Measurements from ENCODE around the gene UCHL5. TPM values are rescaled to one million over a fixed set of nuclear protein-coding genes. Genes with fewer than 3 reads are reported as not detected.

Gene UCHL5
- total and polyA plus RNA-seq, 3 experiments from 2014 or later, result 54.4 to 110 (median 106) TPM

- peaks cover 4 to 44% (median 10%) of the 10 kb centered on the region in 3 donors for H3K36me3 Mint-ChIP-seq
- no peaks in the 10 kb centered on the region for H3K27me3 Mint-ChIP-seq
- no peak for DNase-seq
- peak overlapping the region in 2 of 8 donors; percentile 23 to 26 for H3K27ac Mint-ChIP-seq
- Histone ChIP-seq H3K27me3 (ENCODE audit: insufficient read depth, low read length, poor library complexity, severe bottlenecking) (no peaks in the 10 kb centered on the region), H3K4me3 (ENCODE audit: low read length) (no peak overlapping the region), H3K9me3 (ENCODE audit: low read length) (no peaks in the 10 kb centered on the region), H3K27ac (ENCODE audit: low read depth, low read length) (no peak overlapping the region), H3K4me1 (ENCODE audit: insufficient read depth, low read length) (no peaks in the 10 kb centered on the region), H3K36me3 (ENCODE audit: insufficient read depth, low read length) (peaks cover 3% of the 10 kb centered on the region)
- peaks cover 0 to 4% (median 0%) of the 10 kb centered on the region in 3 donors for H3K4me1 Mint-ChIP-seq
- no peaks in the 10 kb centered on the region for H3K9me3 Mint-ChIP-seq
- no peak overlapping the region for H3K4me3 Mint-ChIP-seq
- POLR2A ChIA-PET, result no interaction called here
- CTCF ChIA-PET, result no interaction called here
Observed at GRCh38 chr1:193025218-193025617, 33.9 kb downstream of the UCHL5 start.

- no peaks in the 10 kb centered on the region for H3K36me3 ChIP-seq (ENCODE audit: insufficient read depth, low read length)
- no peaks in the 10 kb centered on the region for H3K4me1 ChIP-seq (ENCODE audit: insufficient read depth, low read length)
- POLR2A ChIA-PET, result interaction anchor here (2.0 kb wide), 1 partner anchor 212 kb away, joined by 12 read pairs; no protein-coding TSS in a partner anchor
Observed at GRCh38 chr1:193019442-193020026, 39.6 kb downstream of the UCHL5 start.

DNA sequence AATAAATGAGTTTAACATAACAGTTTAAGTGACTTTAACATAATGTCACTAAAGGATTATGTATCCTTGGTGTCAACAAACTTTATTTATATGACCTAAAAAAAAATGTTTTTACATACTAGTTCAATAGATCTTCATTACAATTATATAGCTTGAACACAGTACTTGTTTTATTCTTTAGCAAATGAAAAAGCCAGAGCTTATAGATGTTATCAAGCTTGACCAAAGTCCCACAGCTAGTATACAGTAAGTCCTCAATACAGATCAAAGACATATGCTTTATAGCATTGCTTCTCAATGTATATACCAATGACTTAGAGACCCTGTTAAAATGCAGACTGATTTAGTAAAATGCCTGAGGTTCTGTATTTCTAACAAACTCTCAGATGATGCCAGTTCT, 42.4 kb downstream of the UCHL5 start:
- ChIA-PET CTCF (interaction anchor here (3.1 kb wide), 1 partner anchor 210 kb away, joined by 12 read pairs; no protein-coding TSS in a partner anchor), POLR2A (no interaction called here)
- Mint-ChIP-seq H3K4me1 (peaks cover 0 to 5% (median 0%) of the 10 kb centered on the region in 3 donors), H3K36me3 (peaks cover 3 to 23% (median 5%) of the 10 kb centered on the region in 3 donors), H3K27me3 (no peaks in the 10 kb centered on the region), H3K4me3 (no peak overlapping the region), H3K27ac (no peak overlapping the region), H3K9me3 (no peaks in the 10 kb centered on the region)
- Histone ChIP-seq H3K4me3 (ENCODE audit: low read length) (no peak overlapping the region), H3K36me3 (ENCODE audit: insufficient read depth, low read length) (no peaks in the 10 kb centered on the region), H3K27me3 (ENCODE audit: insufficient read depth, low read length, poor library complexity, severe bottlenecking) (no peaks in the 10 kb centered on the region), H3K27ac (ENCODE audit: low read depth, low read length) (no peak overlapping the region), H3K4me1 (ENCODE audit: insufficient read depth, low read length) (no peaks in the 10 kb centered on the region), H3K9me3 (ENCODE audit: low read length) (no peaks in the 10 kb centered on the region)
- no peak for DNase-seq

More at GRCh38 chr1:193019442-193020026, 39.6 kb downstream of the UCHL5 start:
- H3K9me3 ChIP-seq (ENCODE audit: low read length), result no peaks in the 10 kb centered on the region
- H3K9me3 Mint-ChIP-seq, result no peaks in the 10 kb centered on the region
- no peak overlapping the region for H3K4me3 ChIP-seq (ENCODE audit: low read length)
- peaks cover 5 to 31% (median 7%) of the 10 kb centered on the region in 3 donors for H3K36me3 Mint-ChIP-seq
- peak in 2 of 5 donors; percentile 24 to 34 for DNase-seq
- H3K4me3 Mint-ChIP-seq, result no peak overlapping the region
- no peaks in the 10 kb centered on the region for H3K27me3 ChIP-seq (ENCODE audit: insufficient read depth, low read length, poor library complexity, severe bottlenecking)
- no peak overlapping the region for H3K27ac ChIP-seq (ENCODE audit: low read depth, low read length)
- peaks cover 0 to 5% (median 0%) of the 10 kb centered on the region in 3 donors for H3K4me1 Mint-ChIP-seq
- H3K27me3 Mint-ChIP-seq, result no peaks in the 10 kb centered on the region
- peak overlapping the region in 1 of 8 donors; percentile 8 for H3K27ac Mint-ChIP-seq
- CTCF ChIA-PET, result interaction anchor here (0.8 to 3.0 kb wide), 7 partner anchors 39 to 544 kb away, joined by 3 to 48 read pairs (median 3); partner anchors contain the start of gene UCHL5

GRCh38 chr1:193014400-193014799, 44.8 kb downstream of the UCHL5 start:
- no peaks in the 10 kb centered on the region for H3K9me3 ChIP-seq (ENCODE audit: low read length)
- Mint-ChIP-seq H3K9me3 (no peaks in the 10 kb centered on the region), H3K4me3 (no peak overlapping the region), H3K4me1 (peaks cover 0 to 3% (median 0%) of the 10 kb centered on the region in 3 donors), H3K27me3 (no peaks in the 10 kb centered on the region), H3K27ac (peak overlapping the region in 1 of 8 donors; percentile 11), H3K36me3 (peaks cover 3 to 15% (median 10%) of the 10 kb centered on the region in 3 donors)
- H3K36me3 ChIP-seq (ENCODE audit: insufficient read depth, low read length), result no peaks in the 10 kb centered on the region
- no peak overlapping the region for H3K4me3 ChIP-seq (ENCODE audit: low read length)
- H3K27ac ChIP-seq (ENCODE audit: low read depth, low read length), result no peak overlapping the region
- ChIA-PET POLR2A (no interaction called here), CTCF (interaction anchor here (3.1 kb wide), 1 partner anchor 208 kb away, joined by 12 read pairs; no protein-coding TSS in a partner anchor)
- H3K4me1 ChIP-seq (ENCODE audit: insufficient read depth, low read length), result no peaks in the 10 kb centered on the region
- H3K27me3 ChIP-seq (ENCODE audit: insufficient read depth, low read length, poor library complexity, severe bottlenecking), result no peaks in the 10 kb centered on the region
- DNase-seq, result no peak

- Histone ChIP-seq H3K4me3 (ENCODE audit: low read length) (no peak overlapping the region), H3K9me3 (ENCODE audit: low read length) (no peaks in the 10 kb centered on the region), H3K36me3 (ENCODE audit: insufficient read depth, low read length) (no peaks in the 10 kb centered on the region), H3K27me3 (ENCODE audit: insufficient read depth, low read length, poor library complexity, severe bottlenecking) (no peaks in the 10 kb centered on the region), H3K27ac (ENCODE audit: low read depth, low read length) (no peak overlapping the region), H3K4me1 (ENCODE audit: insufficient read depth, low read length) (no peaks in the 10 kb centered on the region)
- no peaks in the 10 kb centered on the region for H3K9me3 Mint-ChIP-seq
- no peak for DNase-seq
- H3K27me3 Mint-ChIP-seq, result no peaks in the 10 kb centered on the region
- POLR2A ChIA-PET, result no interaction called here
- no peaks in the 10 kb centered on the region for H3K4me1 Mint-ChIP-seq
- no peak overlapping the region for H3K4me3 Mint-ChIP-seq
- H3K36me3 Mint-ChIP-seq, result peaks cover 3 to 15% (median 10%) of the 10 kb centered on the region in 3 donors
- no peak overlapping the region for H3K27ac Mint-ChIP-seq
- CTCF ChIA-PET, result interaction anchor here (3.1 kb wide), 1 partner anchor 207 kb away, joined by 12 read pairs; no protein-coding TSS in a partner anchor
Observed at GRCh38 chr1:193013707-193014106, 45.5 kb downstream of the UCHL5 start.

GRCh38 chr1:193013005-193013404, 46.2 kb downstream of the UCHL5 start:
- H3K27ac Mint-ChIP-seq, result no peak overlapping the region
- POLR2A ChIA-PET, result no interaction called here
- H3K9me3 ChIP-seq (ENCODE audit: low read length), result no peaks in the 10 kb centered on the region
- no peak overlapping the region for H3K4me3 Mint-ChIP-seq
- no peaks in the 10 kb centered on the region for H3K4me1 Mint-ChIP-seq
- H3K36me3 ChIP-seq (ENCODE audit: insufficient read depth, low read length), result no peaks in the 10 kb centered on the region
- H3K27me3 ChIP-seq (ENCODE audit: insufficient read depth, low read length, poor library complexity, severe bottlenecking), result no peaks in the 10 kb centered on the region
- H3K36me3 Mint-ChIP-seq, result peaks cover 3 to 15% (median 10%) of the 10 kb centered on the region in 3 donors
- H3K4me3 ChIP-seq (ENCODE audit: low read length), result no peak overlapping the region
- no peak overlapping the region for H3K27ac ChIP-seq (ENCODE audit: low read depth, low read length)
- no peak for DNase-seq
- H3K9me3 Mint-ChIP-seq, result no peaks in the 10 kb centered on the region
- CTCF ChIA-PET, result no interaction called here
- no peaks in the 10 kb centered on the region for H3K27me3 Mint-ChIP-seq
- H3K4me1 ChIP-seq (ENCODE audit: insufficient read depth, low read length), result no peaks in the 10 kb centered on the region

GRCh38 chr1:193011406-193011805, 47.8 kb downstream of the UCHL5 start:
- H3K27ac ChIP-seq (ENCODE audit: low read depth, low read length), result no peak overlapping the region
- CTCF ChIA-PET, result interaction anchor here (0.8 kb wide), 1 partner anchor 205 kb away, joined by 3 read pairs; no protein-coding TSS in a partner anchor
- POLR2A ChIA-PET, result no interaction called here

DNA sequence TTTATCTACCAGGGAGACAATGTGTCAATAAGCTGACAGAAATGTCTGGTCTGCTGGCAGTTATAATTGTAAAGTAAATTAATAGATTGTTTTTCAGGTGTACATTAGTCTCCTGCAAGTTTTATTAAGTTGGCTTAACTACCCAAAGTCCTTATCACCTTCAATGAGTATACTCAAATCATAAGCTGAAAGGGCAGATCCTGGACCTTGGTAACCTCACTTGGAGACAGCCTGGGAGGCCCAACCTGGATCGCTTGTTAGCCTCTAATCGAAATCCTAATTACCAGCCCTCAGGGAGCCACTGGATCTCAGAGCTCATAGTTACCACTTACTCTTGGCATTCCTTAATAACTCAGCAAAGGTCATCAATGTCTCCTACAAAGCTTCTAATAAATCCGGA, 49.7 kb downstream of the UCHL5 start:
- DNase-seq, result no peak
- H3K27ac Mint-ChIP-seq, result peak overlapping the region in 1 of 8 donors; percentile 17
- H3K27ac ChIP-seq (ENCODE audit: low read depth, low read length), result no peak overlapping the region
- peaks cover 7 to 16% (median 10%) of the 10 kb centered on the region in 3 donors for H3K36me3 Mint-ChIP-seq
- no peaks in the 10 kb centered on the region for H3K9me3 ChIP-seq (ENCODE audit: low read length)
- H3K4me3 Mint-ChIP-seq, result no peak overlapping the region
- CTCF ChIA-PET, result no interaction called here
- H3K4me1 ChIP-seq (ENCODE audit: insufficient read depth, low read length), result no peaks in the 10 kb centered on the region
- H3K27me3 ChIP-seq (ENCODE audit: insufficient read depth, low read length, poor library complexity, severe bottlenecking), result no peaks in the 10 kb centered on the region
- no peaks in the 10 kb centered on the region for H3K36me3 ChIP-seq (ENCODE audit: insufficient read depth, low read length)
- peaks cover 0 to 4% (median 3%) of the 10 kb centered on the region in 5 donors for H3K9me3 Mint-ChIP-seq
- peaks cover 0 to 6% (median 3%) of the 10 kb centered on the region in 3 donors for H3K4me1 Mint-ChIP-seq
- no peak overlapping the region for H3K4me3 ChIP-seq (ENCODE audit: low read length)
- no peaks in the 10 kb centered on the region for H3K27me3 Mint-ChIP-seq
- POLR2A ChIA-PET, result no interaction called here

More at GRCh38 chr1:193011406-193011805, 47.8 kb downstream of the UCHL5 start:
- Mint-ChIP-seq H3K4me1 (no peaks in the 10 kb centered on the region), H3K27me3 (no peaks in the 10 kb centered on the region), H3K4me3 (no peak overlapping the region), H3K36me3 (peaks cover 6 to 11% (median 10%) of the 10 kb centered on the region in 3 donors), H3K27ac (peak overlapping the region in 1 of 8 donors; percentile 69), H3K9me3 (no peaks in the 10 kb centered on the region)
- H3K27me3 ChIP-seq (ENCODE audit: insufficient read depth, low read length, poor library complexity, severe bottlenecking), result no peaks in the 10 kb centered on the region
- DNase-seq, result no peak
- H3K4me1 ChIP-seq (ENCODE audit: insufficient read depth, low read length), result no peaks in the 10 kb centered on the region
- H3K36me3 ChIP-seq (ENCODE audit: insufficient read depth, low read length), result no peaks in the 10 kb centered on the region
- no peaks in the 10 kb centered on the region for H3K9me3 ChIP-seq (ENCODE audit: low read length)
- no peak overlapping the region for H3K4me3 ChIP-seq (ENCODE audit: low read length)

All from CD8-positive, alpha-beta memory T cell (primary cell).